OCI-LY7 (cell line): ENCODE measurements around the gene CCBE1.

Experiments used
- EZH2phosphoT487 ChIP-seq: fragments of 200-600 bp; sonication (generic); IDR thresholded peaks from 2 replicates; pipeline ENCODE4 v1.6.1; 2018; ENCODE audit warnings: low read depth, borderline replicate concordance, mild to moderate bottlenecking, mixed run types, antibody characterized with exemption, low read length, moderate library complexity, mixed read lengths
- TF ChIP-seq, protein P1 (sequence below): fragments of 200-600 bp; sonication (generic); conservative IDR thresholded peaks from 2 replicates; pipeline ENCODE4 v1.5.1; 2014; ENCODE audit warnings: mild to moderate bottlenecking, antibody characterized with exemption, low read length, moderate library complexity, mixed read lengths

DNA sequence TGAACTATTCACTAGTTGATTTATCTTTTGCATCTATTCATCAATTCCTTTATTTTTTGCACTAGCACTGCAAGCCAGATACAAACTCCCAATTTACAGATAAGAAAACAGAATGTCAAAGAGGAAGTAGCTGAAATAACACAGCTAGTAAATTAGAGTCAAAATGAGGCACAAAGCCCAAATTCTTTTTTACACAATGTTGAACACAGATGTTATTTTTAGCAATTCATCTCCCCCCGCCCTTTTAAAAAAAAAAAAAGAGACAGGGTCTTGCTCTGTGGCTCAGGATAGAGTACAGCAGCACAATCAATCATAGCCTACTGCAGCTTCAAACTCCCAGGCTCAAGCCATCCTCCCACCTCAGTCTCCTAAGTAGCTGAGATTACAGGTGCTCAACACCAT, 127.8 kb downstream of the CCBE1 start:
- TF ChIP-seq, protein P1, sequence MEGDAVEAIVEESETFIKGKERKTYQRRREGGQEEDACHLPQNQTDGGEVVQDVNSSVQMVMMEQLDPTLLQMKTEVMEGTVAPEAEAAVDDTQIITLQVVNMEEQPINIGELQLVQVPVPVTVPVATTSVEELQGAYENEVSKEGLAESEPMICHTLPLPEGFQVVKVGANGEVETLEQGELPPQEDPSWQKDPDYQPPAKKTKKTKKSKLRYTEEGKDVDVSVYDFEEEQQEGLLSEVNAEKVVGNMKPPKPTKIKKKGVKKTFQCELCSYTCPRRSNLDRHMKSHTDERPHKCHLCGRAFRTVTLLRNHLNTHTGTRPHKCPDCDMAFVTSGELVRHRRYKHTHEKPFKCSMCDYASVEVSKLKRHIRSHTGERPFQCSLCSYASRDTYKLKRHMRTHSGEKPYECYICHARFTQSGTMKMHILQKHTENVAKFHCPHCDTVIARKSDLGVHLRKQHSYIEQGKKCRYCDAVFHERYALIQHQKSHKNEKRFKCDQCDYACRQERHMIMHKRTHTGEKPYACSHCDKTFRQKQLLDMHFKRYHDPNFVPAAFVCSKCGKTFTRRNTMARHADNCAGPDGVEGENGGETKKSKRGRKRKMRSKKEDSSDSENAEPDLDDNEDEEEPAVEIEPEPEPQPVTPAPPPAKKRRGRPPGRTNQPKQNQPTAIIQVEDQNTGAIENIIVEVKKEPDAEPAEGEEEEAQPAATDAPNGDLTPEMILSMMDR = no peak
- no peak for TF ChIP-seq EZH2phosphoT487
